CD4-positive, alpha-beta T cell treated with Interleukin-12 subunit alpha and Interleukin-12 subunit beta, for 1 hour (primary cell): ENCODE measurements around the gene OLFM1.

ENCODE experiments used
- DNase-seq: peaks from one replicate; pipeline ENCODE4 v3.0.0-alpha.2; 2020

OLFM1 gene

DNA sequence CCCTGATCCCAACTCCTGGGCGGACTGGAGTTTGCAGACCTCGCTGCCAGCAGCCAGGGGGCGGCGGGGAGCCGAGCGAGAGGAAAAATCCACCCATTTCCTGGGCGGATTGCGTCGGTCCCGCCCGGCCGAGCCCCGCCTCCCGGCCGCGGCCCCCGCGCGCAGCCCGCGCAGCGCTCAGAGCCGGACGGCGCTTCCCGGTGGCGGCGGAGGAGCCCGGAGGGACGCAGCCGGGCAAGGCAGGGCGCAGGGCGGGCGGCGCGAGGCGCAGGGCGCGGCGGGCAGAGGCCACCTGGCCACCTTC lies at the start of gene OLFM1:
OLFM1 (plus strand) TSS at position 180 of the 304 bp plus-strand sequence. CDS start 322 bp downstream, outside the sequence.
- no peak for DNase-seq

- no peak for DNase-seq
These were observed 49.1 kb upstream of the OLFM1 start for GRCh38 chr9:135038331-135038730.

DNA sequence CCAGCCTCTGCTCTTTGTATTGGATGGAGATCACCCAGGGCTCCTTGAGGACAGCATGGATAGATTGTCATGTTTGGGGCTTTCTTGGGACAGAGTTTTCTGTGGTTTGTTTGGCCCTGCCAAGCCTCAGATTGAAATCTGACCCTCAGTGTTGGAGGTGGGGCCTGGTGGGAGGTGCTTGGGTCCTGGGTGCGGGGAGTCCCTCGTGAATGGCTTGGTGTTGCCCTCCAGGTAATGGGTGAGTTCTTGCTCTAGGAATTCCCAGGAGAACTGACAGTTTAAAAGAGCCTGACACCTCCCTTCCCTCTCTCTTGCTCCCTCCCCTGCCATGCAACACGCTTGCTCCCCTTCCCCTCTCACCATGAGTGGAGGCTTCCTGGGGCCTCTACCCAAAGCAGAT lies 48.6 kb upstream of the OLFM1 start:
- DNase-seq: no peak

DNA sequence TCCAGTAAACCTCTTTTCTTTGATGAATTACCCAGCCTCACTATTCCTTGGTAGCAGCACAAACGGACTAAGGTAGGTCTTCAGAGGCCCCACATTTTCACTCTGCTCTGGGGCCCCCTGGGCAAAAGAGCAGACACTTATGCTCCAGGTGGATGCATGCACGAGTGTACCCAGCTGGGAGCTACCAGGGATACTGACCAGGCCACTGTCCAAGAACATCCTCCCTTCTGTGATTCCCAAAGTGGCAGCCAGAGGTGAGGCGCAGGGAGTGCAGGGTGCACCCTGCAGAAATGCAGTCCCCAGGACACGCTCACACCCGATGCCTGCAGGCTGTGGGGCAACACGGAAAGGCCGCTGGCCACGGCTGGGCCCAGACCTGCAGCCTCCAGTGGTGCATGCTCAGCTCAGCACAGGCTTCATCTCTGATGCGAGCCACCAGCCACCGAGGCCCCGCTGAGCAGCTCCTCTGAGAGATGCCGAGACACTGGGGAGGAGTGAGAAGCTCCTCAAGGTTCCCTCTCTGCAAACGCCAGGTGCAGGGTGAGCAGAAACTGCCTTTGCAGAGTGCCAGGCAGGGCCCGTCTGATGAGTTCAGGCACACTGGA lies 48.1 kb upstream of the OLFM1 start:
- no peak for DNase-seq

DNA sequence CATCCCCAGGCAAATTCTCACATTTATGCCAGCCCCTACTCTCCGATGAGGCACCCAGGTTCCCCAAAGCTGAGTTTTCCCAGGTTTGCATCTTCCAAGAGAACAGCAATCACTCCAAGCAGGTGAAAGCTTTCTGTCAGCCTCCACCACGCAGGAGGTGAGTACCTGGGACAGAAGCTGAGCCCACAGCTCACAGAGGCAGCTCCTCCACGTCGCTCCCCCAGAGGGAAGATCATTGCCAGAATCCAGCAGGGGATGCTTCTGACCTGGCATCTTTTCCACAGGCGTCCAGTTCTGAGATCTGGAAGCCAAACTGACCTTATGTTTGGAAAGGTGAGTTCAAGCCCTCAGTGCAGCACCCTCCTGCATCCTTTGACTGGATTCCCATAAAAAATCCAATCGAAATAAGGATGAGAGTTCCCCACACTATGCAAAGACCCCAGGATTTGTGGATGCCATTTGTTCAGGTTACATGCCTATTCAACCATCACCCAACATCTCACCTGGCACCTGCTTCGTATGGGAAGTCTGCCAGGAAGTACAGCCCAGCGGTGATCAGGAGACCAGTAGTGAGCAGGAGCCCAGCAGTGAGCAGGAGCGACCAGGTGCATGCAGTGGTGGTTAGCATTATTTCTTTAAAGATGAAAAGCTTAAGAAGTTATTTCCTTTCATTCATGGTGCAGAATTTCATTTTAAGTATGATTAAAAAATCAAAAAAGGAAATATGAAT lies 47.4 kb upstream of the OLFM1 start:
- no peak for DNase-seq

DNA sequence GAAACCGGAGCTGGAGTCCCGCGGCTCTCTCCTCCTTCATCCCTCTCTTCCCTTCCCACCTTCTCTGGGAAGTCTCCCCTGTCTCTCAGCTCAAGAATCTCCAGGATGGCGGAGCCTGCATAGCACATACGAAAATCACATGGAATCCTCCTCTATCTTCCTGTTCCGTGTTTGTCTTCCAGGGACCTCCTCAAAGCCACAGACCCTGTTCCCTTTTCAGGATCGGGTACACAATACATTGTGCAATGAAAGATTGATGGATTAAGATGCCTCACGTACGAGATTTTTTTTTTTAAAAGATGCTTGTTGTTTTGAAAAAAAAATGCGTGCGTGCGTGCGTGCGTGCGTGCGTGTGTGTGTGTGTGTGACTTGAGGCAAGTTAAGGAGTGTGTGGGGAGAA lies 46.6 kb upstream of the OLFM1 start:
- no peak for DNase-seq

GRCh38 chr9:135043345-135043744 lies 44.1 kb upstream of the OLFM1 start:
- DNase-seq: no peak

GRCh38 chr9:135045264-135045927 lies 42.1 kb upstream of the OLFM1 start:
- DNase-seq: no peak

GRCh38 chr9:135045928-135046738 lies 41.3 kb upstream of the OLFM1 start:
- no peak for DNase-seq

DNA sequence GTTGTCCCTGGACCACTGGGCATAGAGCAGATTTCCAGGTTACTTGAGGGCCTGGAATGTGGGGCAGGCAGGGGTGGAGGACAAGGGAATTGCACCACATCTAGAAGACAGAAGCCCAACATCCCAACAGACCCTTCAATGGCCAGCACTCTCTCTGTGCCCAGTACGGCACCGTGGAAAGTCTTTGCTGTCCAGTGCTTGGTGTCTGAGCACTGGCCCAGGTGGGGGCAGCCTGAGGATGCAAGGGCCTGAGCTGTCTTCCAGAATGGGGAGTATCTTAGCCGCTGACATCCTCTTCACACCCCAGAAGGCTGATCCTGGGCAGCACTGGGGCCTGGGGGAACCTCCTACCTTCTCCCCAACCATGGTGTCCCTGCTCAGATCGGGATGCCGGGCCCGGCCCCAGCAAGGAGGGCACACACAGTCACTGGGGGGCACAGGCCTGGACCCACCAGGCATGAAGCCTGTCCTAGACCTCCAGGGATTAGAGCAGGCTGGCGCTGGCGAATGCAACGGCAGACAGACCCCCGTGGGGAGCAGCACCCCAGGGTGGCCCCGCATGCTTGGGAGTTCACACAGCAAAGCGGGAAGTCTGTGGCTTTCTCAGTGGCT lies 40.6 kb upstream of the OLFM1 start:
- no peak for DNase-seq

- DNase-seq: no peak
These were observed 39.9 kb upstream of the OLFM1 start for GRCh38 chr9:135047521-135047920.

DNA sequence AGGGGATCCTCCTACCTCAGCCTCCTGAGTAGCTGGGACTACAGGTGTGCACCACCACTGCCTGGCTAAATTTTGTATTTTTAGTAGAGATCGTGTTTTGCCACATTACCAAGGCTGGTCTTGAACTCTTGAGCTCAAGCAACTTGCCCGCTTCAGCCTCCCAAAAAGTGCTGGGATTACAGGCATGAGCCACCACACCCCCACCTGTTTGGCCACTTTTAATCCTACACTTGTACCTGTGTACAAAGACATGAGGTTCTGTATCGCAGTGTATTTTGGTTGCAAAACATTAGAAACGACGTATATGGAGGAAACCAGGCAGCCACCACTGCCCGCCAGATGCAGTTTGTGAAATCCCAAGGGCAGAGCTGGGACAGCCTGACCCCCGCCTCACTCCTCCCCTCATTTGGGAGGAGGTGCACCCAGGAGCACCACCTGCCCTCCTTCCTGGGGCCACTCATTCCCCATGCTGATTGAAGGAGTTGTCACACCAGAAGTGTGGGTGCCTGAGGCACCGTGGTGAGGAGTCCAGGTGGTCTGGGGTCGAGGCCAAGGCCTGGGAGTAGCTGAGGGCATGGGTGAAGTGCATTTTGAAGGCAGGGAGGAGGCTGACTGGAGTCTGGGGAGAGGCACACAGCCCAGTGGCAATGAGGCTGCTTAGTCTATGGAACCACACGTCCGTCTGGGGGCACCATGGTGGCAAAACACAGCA lies 39.3 kb upstream of the OLFM1 start:
- DNase-seq: no peak

- DNase-seq: no peak
These were observed 38.6 kb upstream of the OLFM1 start for GRCh38 chr9:135048758-135049444.

DNA sequence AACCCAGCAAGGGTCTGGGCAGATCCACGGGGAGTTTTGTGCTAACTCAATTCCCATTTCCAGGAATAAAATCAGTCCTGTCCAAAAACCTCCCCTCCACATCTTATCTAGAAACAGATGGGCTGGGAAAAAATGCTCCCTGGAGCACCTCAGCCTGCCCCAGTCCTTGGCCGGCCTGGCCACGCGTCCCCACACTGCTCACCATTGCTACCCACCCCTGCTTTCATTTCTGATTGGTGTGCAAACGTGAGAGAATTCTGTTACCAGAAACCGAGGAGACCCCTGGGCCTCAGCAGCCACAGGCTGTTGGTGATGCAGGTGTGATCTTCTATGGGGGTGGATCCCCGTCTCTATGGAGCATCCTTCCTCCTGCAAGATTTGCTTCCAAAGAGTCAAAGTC lies 38.0 kb upstream of the OLFM1 start:
- DNase-seq: no peak

DNA sequence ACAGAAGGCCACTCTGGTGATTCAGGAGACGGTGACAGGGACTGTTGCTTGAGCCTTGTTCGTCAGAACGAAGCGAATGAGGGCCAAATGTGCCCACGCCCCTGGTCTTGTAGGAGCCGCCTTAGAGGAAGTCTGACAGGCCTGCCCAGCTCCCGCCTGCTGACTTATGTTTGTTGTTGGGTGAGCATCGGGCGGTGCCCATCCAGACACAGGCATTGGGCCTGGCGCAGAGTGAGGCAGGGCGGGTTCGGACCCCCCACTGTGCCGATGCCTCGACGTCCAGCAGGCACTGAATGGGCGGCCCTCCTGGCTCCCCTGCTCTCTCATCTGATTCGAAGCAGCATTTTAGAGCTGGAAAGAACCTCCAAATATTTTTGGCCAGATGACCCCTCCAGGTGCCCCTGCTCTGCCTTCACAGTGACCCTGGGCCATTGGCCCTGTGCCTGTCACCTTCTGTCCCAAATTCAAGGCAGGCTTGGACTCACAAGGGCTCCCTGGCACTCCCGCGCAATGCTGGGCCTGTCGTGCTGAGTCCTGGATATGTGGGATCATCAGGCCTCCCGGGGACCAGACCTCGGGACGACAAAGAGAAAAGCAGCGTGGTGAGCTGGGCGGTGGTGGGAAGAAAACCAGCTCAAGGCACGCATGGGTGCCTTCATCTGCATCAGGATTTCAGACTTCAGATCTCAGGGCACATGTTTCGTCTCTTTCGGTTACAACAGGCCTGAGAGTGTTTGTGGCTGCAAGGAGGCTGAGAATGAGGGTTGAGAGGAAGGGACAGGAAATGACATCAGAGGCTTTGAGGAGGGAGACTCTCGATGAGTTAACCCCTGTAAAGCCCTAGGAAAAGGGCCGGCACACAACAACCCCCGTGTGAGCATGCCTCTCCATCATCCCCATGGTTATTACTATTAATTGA lies 37.1 kb upstream of the OLFM1 start:
- DNase-seq: no peak

DNA sequence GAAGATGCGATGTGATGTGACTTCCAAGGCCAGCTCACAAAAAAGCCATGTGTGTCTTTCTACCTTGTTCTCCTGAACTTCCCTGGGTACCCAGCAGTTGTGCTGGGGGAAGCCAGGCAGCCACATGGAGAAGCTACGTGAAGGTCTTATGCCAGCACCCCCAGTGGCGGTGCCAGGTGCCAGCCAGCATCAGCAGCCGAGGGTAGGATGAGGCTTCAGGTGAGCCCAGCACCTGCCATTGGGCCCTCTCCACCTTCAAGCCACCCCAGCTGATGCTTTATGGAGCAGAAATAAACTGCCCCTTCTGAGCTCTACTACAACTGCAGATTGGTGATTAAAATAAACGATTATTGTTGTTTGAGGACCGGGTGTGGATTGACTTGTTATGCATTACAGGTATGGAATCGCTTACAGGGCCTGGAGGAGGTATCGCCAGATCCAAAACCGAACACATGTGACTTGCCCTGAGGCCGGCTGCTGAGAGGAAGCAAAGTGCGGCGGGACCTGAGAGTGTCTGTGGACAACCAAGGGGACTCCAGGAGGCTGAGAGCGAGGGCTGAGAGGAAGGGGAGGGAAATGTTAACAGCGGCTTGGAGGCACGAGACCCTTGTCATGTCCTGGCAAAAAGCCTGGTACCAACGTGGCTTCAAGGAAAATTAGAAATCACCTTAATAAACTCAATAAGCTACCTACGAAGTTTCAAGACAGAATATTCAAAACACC lies 36.0 kb upstream of the OLFM1 start:
- DNase-seq: no peak

DNA sequence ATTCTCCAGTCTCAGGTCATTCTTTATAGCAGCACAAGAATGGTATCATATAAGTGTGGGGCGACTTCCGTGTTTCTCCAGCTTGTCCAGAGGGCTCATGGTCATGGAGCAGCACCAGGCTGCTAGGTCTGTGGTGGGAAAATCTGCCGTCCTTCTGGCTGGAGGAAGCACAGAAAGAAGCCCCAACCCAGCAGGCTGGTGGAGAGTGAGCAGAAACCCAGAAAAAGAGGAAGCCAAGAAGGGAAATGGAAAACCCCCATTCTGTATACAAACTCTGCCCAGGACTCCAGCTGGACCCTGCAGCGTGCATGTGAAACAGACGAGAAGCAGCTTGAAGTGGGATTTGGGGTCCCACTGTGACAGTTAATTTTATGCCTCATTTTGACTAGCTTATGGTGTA lies 34.3 kb upstream of the OLFM1 start:
- no peak for DNase-seq

- no peak for DNase-seq
These were observed 32.3 kb upstream of the OLFM1 start for GRCh38 chr9:135055181-135055580.

DNA sequence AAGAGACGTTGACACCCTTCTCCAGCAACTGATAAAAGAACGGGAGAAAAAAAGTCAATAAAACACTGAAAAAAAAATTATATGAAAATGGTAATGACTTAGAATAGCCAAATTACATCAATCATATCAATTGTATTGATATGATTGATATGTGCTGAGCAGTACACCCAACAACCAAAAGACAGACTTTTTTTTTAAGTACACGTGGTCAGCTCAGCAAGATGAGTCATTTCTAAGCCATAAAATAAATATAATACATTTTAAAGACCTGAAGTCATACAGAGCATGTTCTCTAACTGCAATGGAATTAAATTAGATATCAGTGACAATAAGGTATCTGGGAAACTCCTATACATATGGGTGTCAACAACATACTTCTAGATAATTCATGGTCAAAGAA lies 30.9 kb upstream of the OLFM1 start:
- no peak for DNase-seq
